ENCODE data around the gene RBSN. TPM values are rescaled to one million over a fixed set of nuclear protein-coding genes. Genes with fewer than 3 reads are reported as not detected.

Gene RBSN
- total RNA-seq, 3 donors from 2014 or later, result 16.5 to 36.8 (median 18.2) TPM

DNA sequence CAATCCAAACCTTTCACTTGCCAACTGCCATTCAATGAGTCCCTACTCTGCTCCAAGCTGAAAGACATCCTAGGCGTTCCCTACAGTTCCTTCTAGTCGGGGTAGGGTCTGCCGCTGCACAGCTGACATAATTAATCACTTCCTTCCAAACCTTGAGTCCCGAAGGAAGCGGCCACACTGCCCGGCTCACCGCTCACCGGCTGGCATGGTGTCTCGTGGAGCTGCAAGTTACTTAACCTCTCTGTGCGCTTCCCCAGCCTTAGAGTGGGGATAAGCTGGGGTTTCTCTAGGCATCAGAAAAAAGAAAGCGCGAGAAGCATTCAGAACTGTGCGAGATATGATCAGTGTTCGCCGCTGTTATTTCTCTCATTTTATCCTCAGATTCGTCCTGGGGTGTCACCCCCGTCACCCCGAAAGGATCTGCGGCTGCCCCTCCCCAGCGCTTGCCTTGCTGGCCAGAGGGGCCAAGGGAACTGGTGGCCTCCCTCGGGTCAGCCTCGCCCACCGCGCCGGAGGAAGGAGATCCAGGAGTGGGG lies 34.6 kb downstream of the RBSN start:
- Histone ChIP-seq H3K9me3 (no peaks in the 10 kb centered on the region), H3K36me3 (ENCODE audit: low read depth) (no peaks in the 10 kb centered on the region), H3K4me3 (peak overlapping the region; percentile 80), H3K4me1 (ENCODE audit: low read depth) (peaks cover 14% of the 10 kb centered on the region)
- TF ChIP-seq, protein P1, sequence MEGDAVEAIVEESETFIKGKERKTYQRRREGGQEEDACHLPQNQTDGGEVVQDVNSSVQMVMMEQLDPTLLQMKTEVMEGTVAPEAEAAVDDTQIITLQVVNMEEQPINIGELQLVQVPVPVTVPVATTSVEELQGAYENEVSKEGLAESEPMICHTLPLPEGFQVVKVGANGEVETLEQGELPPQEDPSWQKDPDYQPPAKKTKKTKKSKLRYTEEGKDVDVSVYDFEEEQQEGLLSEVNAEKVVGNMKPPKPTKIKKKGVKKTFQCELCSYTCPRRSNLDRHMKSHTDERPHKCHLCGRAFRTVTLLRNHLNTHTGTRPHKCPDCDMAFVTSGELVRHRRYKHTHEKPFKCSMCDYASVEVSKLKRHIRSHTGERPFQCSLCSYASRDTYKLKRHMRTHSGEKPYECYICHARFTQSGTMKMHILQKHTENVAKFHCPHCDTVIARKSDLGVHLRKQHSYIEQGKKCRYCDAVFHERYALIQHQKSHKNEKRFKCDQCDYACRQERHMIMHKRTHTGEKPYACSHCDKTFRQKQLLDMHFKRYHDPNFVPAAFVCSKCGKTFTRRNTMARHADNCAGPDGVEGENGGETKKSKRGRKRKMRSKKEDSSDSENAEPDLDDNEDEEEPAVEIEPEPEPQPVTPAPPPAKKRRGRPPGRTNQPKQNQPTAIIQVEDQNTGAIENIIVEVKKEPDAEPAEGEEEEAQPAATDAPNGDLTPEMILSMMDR (IDR thresholded peaks at IDR 0.05), result no peak
- intact Hi-C loops (cut with DNase I, micrococcal nuclease), result no loop called here
- peak in 2 of 3 donors; percentile 39 to 59 for DNase-seq
- peak; percentile 67 for ATAC-seq

DNA sequence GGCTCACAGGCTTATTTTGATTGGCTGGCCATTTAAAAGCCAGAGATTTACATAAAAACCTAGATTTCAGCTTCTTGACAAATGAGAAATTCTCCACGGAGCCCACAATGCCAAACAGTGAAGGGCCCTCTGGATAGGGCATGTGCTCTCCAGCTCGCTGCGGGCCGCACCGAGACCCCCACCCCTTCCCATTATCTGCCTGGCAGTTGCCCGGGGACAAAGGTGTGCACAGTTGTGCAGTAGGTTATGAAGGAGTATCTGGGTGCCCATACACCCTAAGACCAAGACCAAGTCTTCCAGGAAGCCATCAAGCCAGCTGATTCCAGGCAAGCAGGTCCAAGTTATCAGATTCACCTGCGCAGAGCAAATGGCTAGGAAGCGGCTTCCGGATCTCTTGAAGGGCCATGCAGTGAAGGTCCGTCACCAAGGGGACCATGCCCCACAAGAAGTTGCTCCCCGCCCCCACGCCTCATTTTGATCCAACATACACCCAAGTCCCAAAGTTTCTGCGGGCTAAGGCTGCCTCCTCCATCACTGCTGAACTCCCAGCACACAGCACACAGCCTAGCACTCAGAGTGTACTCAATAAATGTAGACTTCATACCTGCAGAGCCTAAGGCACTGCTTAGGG lies 35.2 kb downstream of the RBSN start:
- peak overlapping the region; percentile 80 for H3K4me3 ChIP-seq
- DNase-seq, result peak in 1 of 3 donors; percentile 33
- peaks cover 14% of the 10 kb centered on the region for H3K4me1 ChIP-seq (ENCODE audit: low read depth)
- H3K36me3 ChIP-seq (ENCODE audit: low read depth), result no peaks in the 10 kb centered on the region
- intact Hi-C loops (cut with DNase I, micrococcal nuclease), result no loop called here
- no peaks in the 10 kb centered on the region for H3K9me3 ChIP-seq
- no peak for ATAC-seq
- TF ChIP-seq, protein P1 (IDR thresholded peaks at IDR 0.05), result no peak

DNA sequence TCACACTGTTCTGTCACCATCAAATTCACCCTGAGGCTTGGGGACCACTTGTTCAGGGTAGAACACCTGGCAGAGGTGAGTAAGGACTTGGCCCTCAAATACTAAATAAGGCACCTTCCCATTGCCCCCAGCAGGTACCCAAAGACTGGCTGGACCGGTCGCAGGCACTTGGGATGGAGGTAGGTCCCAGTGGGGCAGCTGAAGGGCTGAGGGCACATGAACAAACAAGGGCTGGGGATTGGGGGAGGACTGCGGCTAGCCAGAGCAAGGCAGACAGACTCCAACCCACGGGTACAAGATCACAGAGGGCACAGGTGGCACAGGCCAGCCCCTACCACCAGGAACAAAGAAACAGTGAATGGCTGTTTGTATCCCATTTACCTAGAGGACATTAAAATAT lies 35.7 kb downstream of the RBSN start:
- TF ChIP-seq, protein P1 (IDR thresholded peaks at IDR 0.05), result no peak
- ATAC-seq (no peak), DNase-seq (no peak)
- intact Hi-C loops (cut with DNase I, micrococcal nuclease), result no loop called here
- H3K36me3 ChIP-seq (ENCODE audit: low read depth), result no peaks in the 10 kb centered on the region
- no peak overlapping the region for H3K4me3 ChIP-seq
- peaks cover 14% of the 10 kb centered on the region for H3K4me1 ChIP-seq (ENCODE audit: low read depth)
- no peaks in the 10 kb centered on the region for H3K9me3 ChIP-seq

DNA sequence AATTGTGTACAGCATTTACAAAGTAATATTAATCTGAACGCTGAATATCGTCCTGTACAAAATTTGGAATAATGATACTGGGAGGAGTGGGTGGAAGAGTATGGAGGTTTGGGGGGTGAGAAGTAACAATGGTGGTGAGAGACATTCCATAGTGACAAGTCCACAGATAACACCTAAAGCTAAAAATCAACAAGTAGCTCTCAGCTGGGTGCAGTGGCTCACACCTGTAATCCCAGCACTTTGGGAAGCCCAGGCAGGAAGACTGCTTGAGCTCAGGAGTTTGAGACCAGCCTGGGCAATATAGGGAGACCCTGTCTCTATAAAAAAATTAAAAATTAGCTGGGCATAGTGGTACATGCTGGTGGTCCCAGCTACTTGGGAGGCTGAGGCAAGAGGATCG lies 38.9 kb downstream of the RBSN start:
- DNase-seq, result no peak
- Histone ChIP-seq H3K9me3 (no peaks in the 10 kb centered on the region), H3K4me3 (no peak overlapping the region), H3K4me1 (ENCODE audit: low read depth) (peaks cover 14% of the 10 kb centered on the region), H3K36me3 (ENCODE audit: low read depth) (no peaks in the 10 kb centered on the region)
- TF ChIP-seq, protein P1 (IDR thresholded peaks at IDR 0.05), result no peak
- no peak for ATAC-seq
- intact Hi-C loops (cut with DNase I, micrococcal nuclease), result no loop called here

DNA sequence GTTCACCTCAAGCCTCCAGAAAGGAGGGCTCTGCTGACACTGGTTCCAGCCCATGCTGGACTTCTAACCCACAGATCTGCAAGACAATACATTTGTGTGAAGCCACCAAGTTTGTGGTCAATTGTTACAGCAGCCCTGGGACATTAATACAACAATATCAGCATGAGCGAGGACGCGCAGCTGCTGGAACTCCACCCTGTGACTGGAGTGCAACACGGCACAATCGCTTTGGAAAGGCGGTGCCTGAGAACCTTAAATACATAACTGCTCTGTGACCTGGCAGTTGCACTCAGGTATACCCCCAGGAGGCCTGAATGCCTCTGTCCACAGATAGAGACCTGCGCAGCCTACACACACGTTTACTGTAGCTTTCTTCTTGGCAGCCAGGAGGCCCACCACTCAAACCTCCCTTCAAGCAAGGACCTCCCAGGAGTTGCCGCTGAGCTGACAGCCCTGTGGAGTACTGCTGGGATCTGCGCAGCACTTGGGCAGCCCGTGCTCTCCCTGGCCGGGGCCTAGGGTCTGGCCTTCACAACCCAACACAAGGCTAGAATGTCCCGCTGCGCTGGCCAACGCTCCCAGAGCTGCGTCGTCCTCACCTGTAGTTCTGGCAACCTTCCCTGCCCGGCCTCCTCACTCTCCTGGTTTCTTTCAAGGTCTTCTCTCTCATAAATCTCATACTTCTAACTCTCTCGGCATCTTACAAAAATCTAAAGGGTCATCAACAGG lies 42.1 kb downstream of the RBSN start:
- Histone ChIP-seq H3K9me3 (no peaks in the 10 kb centered on the region), H3K36me3 (ENCODE audit: low read depth) (no peaks in the 10 kb centered on the region), H3K4me3 (no peak overlapping the region), H3K4me1 (ENCODE audit: low read depth) (no peaks in the 10 kb centered on the region)
- no peak for DNase-seq
- TF ChIP-seq, protein P1 (IDR thresholded peaks at IDR 0.05), result no peak
- intact Hi-C loops (cut with DNase I, micrococcal nuclease), result no loop called here
- ATAC-seq, result no peak

Measured in mucosa of descending colon (tissue), 3 donors.